ENCODE data around the gene ANXA4.

The ANXA4 gene

GRCh38 chr2:69846182-69847067, 104.5 kb downstream of the ANXA4 start:
- DNase-seq (ENCODE audit: low spot score) = no peak

- DNase-seq (ENCODE audit: low spot score) = no peak
Measured at GRCh38 chr2:69847068-69847828, 105.3 kb downstream of the ANXA4 start.

- no peak for DNase-seq (ENCODE audit: low spot score)
Measured at GRCh38 chr2:69848186-69848790, 106.4 kb downstream of the ANXA4 start.

GRCh38 chr2:69858261-69858660, 116.3 kb downstream of the ANXA4 start:
- no peak for DNase-seq (ENCODE audit: low spot score)

GRCh38 chr2:69863298-69863697, 121.4 kb downstream of the ANXA4 start:
- no peak for DNase-seq (ENCODE audit: low spot score)

All from CD4-positive, alpha-beta T cell treated with Interleukin-15 for 4 hours (primary cell).